Neural cell (in vitro differentiated cells): ENCODE measurements around the gene GRM4. TPM values are rescaled to one million over a fixed set of nuclear protein-coding genes. Genes with fewer than 3 reads are reported as not detected.

Experiments
- H2AFZ ChIP-seq: fragments of 200-600, 300-800 bp; sonication (generic), shearing (Covaris generic); 2 replicates; pipeline ENCODE4 v1.6.0; 2014; ENCODE audit warnings: low read depth, mild to moderate bottlenecking, antibody characterized with exemption, low read length, moderate library complexity
- H3F3A ChIP-seq: fragments of 200-600 bp; shearing (Covaris generic); 2 replicates; pipeline ENCODE4 v1.6.1; 2016; ENCODE audit warnings: mild to moderate bottlenecking, moderate library complexity, mixed read lengths, antibody characterized with exemption, low read length; ENCODE audit not compliant: insufficient read depth, poor library complexity, severe bottlenecking
- H3K27ac ChIP-seq: fragments of 200-600, 300-800 bp; sonication (generic), shearing (Covaris generic); 2 replicates; pipeline ENCODE4 v1.5.1; 2014; ENCODE audit warnings: mild to moderate bottlenecking, low read length, moderate library complexity
- H3K27me3 ChIP-seq: fragments of 300-800, 200-600 bp; sonication (generic), shearing (Covaris generic); 2 replicates; pipeline ENCODE4 v1.6.0; 2014; ENCODE audit warnings: mild to moderate bottlenecking, low read depth, low read length, moderate library complexity; ENCODE audit not compliant: insufficient read depth
- H3K36me3 ChIP-seq: fragments of 300-800, 200-600 bp; sonication (generic), shearing (Covaris generic); 2 replicates; pipeline ENCODE4 v1.5.1; 2014; ENCODE audit warnings: mild to moderate bottlenecking, antibody characterized with exemption, low read length, moderate library complexity; ENCODE audit not compliant: insufficient read depth
- H3K4me2 ChIP-seq: fragments of 300-800, 200-600 bp; sonication (generic), shearing (Covaris generic); 2 replicates; pipeline ENCODE4 v1.6.0; 2014; ENCODE audit warnings: mild to moderate bottlenecking, low read length
- H3K4me3 ChIP-seq: fragments of 300-800, 200-600 bp; sonication (generic), shearing (Covaris generic); 2 replicates; pipeline ENCODE4 v1.5.1; 2014; ENCODE audit warnings: mild to moderate bottlenecking, low read length, moderate library complexity
- H3K79me2 ChIP-seq: fragments of 200-600 bp; shearing (Covaris generic); replicated peaks from 2 replicates; pipeline ENCODE4 v1.6.0; 2014; ENCODE audit warnings: mild to moderate bottlenecking, low read length, moderate library complexity; ENCODE audit not compliant: insufficient read depth
- H3K9ac ChIP-seq: fragments of 300-800, 200-600 bp; sonication (generic), shearing (Covaris generic); 2 replicates; pipeline ENCODE4 v1.6.1; 2016; ENCODE audit warnings: mild to moderate bottlenecking, low read length, mixed read lengths
- H3K9me2 ChIP-seq: fragments of 200-600 bp; shearing (Covaris generic); 2 replicates; pipeline ENCODE4 v1.6.1; 2016; ENCODE audit warnings: mild to moderate bottlenecking, low read length, mixed read lengths; ENCODE audit not compliant: insufficient read depth
- H3K9me3 ChIP-seq: fragments of 200-600, 300-800 bp; sonication (generic), shearing (Covaris generic); 2 replicates; pipeline ENCODE4 v1.6.1; 2016; ENCODE audit warnings: mild to moderate bottlenecking, mixed run types, low read length, moderate library complexity, mixed read lengths
- H4K20me1 ChIP-seq: fragments of 200-600 bp; shearing (Covaris generic); 2 replicates; pipeline ENCODE4 v1.6.1; 2016; ENCODE audit warnings: mild to moderate bottlenecking, mixed run types; ENCODE audit not compliant: insufficient read depth
- EP300 ChIP-seq: fragments of 450-650 bp; conservative IDR thresholded peaks from 2 replicates; pipeline ENCODE4 v1.6.1; 2014; ENCODE audit warnings: antibody characterized with exemption, mild to moderate bottlenecking, moderate library complexity; ENCODE audit not compliant: poor library complexity, severe bottlenecking
- EZH2 ChIP-seq: fragments of 200-600, 300-800 bp; shearing (Covaris generic), sonication (generic); IDR thresholded peaks from 2 replicates; pipeline ENCODE4 v1.6.1; 2014; ENCODE audit warnings: antibody characterized with exemption, low read length, borderline replicate concordance, mild to moderate bottlenecking; ENCODE audit not compliant: insufficient read depth, poor library complexity, severe bottlenecking
- MXI1 ChIP-seq: fragments of 450-650 bp; conservative IDR thresholded peaks from 2 replicates; pipeline ENCODE4 v1.6.1; 2014; ENCODE audit warnings: antibody characterized with exemption, mild to moderate bottlenecking; ENCODE audit not compliant: poor library complexity, severe bottlenecking
- POLR2AphosphoS5 ChIP-seq: IDR thresholded peaks from 2 replicates; pipeline ENCODE4 v1.6.1; 2012
- RAD21 ChIP-seq: fragments of 450-650 bp; conservative IDR thresholded peaks from 2 replicates; pipeline ENCODE4 v1.6.1; 2014; ENCODE audit warnings: antibody characterized with exemption, mild to moderate bottlenecking, moderate library complexity
- SMC3 ChIP-seq: fragments of 450-650 bp; conservative IDR thresholded peaks from 2 replicates; pipeline ENCODE4 v1.6.1; 2014; ENCODE audit warnings: antibody characterized with exemption, mild to moderate bottlenecking, moderate library complexity; ENCODE audit not compliant: poor library complexity
- TAF1 ChIP-seq: IDR thresholded peaks from 2 replicates; pipeline ENCODE4 v1.6.1; 2012; ENCODE audit warnings: low read depth
- polyA plus RNA-seq: library from polyadenylated mRNA; depleted of rRNA; stranded (reverse); fragments of >200 nt; gene quantifications from 2 replicates; pipeline ENCODE4 v1.2.3, GENCODE V29; 2014
- TF ChIP-seq, protein P1 (sequence below): fragments of 450-650 bp; IDR thresholded peaks from 2 replicates; pipeline ENCODE4 v1.5.1; 2014; ENCODE audit warnings: antibody characterized with exemption, mild to moderate bottlenecking, moderate library complexity; ENCODE audit not compliant: poor library complexity, severe bottlenecking
- TF ChIP-seq, protein P2 (sequence below): IDR thresholded peaks from 2 replicates; pipeline ENCODE4 v1.6.1; 2012; ENCODE audit warnings: borderline replicate concordance

GRM4 gene
- polyA plus RNA-seq, 1 donor from 2014 or later: 2.1 TPM

DNA sequence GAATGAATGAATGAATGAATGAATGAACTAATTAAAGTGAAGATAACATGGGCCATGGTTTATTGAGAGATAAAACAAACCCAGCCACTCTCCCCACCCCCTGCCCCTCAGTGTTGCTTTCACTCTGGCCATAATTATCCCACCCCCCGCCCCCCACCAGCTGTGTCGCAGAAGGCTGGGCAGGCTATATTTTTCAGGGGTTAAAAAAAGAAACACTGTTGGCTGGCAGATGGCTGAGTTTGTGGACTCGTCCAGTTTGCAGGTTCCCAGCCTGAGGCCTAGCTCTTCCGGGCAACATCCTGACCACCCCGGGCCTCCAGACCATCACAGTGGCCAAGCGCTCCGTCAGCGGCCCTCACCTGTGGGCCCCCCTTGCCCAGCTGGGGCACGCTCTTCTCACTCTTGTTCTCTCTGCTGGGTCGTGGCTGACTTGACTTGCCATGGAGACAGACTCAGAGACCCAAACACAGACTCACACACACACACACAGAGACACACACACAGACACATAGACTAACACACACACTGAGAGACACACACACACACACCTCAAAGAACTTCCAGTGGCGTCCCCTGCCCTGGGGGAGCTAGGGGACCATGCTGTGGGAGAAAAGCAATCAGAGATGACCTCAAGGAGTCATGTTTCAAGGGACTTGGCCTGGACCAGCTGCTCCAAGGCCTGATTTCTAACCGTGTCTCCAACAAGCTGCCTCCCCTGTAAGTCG lies 2.2 kb upstream of the GRM4 start:
- Histone ChIP-seq H3K27me3 (peaks cover 29% of the 10 kb centered on the region), H3K9ac (no peak overlapping the region), H3K9me2 (no peaks in the 10 kb centered on the region), H3K4me2 (no peak overlapping the region), H4K20me1 (no peaks in the 10 kb centered on the region), H3F3A (no peaks in the 10 kb centered on the region), H3K36me3 (no peaks in the 10 kb centered on the region), H3K79me2 (no peaks in the 10 kb centered on the region), H2AFZ (no peak overlapping the region), H3K9me3 (no peaks in the 10 kb centered on the region), H3K27ac (no peak overlapping the region), H3K4me3 (no peak overlapping the region)
- no peak for TF ChIP-seq SMC3
- TF ChIP-seq RAD21: no peak
- TF ChIP-seq POLR2AphosphoS5: no peak
- TF ChIP-seq, protein P1, sequence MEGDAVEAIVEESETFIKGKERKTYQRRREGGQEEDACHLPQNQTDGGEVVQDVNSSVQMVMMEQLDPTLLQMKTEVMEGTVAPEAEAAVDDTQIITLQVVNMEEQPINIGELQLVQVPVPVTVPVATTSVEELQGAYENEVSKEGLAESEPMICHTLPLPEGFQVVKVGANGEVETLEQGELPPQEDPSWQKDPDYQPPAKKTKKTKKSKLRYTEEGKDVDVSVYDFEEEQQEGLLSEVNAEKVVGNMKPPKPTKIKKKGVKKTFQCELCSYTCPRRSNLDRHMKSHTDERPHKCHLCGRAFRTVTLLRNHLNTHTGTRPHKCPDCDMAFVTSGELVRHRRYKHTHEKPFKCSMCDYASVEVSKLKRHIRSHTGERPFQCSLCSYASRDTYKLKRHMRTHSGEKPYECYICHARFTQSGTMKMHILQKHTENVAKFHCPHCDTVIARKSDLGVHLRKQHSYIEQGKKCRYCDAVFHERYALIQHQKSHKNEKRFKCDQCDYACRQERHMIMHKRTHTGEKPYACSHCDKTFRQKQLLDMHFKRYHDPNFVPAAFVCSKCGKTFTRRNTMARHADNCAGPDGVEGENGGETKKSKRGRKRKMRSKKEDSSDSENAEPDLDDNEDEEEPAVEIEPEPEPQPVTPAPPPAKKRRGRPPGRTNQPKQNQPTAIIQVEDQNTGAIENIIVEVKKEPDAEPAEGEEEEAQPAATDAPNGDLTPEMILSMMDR: no peak
- TF ChIP-seq EZH2: no peak
- TF ChIP-seq MXI1: no peak
- TF ChIP-seq, protein P2, sequence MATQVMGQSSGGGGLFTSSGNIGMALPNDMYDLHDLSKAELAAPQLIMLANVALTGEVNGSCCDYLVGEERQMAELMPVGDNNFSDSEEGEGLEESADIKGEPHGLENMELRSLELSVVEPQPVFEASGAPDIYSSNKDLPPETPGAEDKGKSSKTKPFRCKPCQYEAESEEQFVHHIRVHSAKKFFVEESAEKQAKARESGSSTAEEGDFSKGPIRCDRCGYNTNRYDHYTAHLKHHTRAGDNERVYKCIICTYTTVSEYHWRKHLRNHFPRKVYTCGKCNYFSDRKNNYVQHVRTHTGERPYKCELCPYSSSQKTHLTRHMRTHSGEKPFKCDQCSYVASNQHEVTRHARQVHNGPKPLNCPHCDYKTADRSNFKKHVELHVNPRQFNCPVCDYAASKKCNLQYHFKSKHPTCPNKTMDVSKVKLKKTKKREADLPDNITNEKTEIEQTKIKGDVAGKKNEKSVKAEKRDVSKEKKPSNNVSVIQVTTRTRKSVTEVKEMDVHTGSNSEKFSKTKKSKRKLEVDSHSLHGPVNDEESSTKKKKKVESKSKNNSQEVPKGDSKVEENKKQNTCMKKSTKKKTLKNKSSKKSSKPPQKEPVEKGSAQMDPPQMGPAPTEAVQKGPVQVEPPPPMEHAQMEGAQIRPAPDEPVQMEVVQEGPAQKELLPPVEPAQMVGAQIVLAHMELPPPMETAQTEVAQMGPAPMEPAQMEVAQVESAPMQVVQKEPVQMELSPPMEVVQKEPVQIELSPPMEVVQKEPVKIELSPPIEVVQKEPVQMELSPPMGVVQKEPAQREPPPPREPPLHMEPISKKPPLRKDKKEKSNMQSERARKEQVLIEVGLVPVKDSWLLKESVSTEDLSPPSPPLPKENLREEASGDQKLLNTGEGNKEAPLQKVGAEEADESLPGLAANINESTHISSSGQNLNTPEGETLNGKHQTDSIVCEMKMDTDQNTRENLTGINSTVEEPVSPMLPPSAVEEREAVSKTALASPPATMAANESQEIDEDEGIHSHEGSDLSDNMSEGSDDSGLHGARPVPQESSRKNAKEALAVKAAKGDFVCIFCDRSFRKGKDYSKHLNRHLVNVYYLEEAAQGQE: no peak
- TF ChIP-seq TAF1: no peak
- no peak for TF ChIP-seq EP300

DNA sequence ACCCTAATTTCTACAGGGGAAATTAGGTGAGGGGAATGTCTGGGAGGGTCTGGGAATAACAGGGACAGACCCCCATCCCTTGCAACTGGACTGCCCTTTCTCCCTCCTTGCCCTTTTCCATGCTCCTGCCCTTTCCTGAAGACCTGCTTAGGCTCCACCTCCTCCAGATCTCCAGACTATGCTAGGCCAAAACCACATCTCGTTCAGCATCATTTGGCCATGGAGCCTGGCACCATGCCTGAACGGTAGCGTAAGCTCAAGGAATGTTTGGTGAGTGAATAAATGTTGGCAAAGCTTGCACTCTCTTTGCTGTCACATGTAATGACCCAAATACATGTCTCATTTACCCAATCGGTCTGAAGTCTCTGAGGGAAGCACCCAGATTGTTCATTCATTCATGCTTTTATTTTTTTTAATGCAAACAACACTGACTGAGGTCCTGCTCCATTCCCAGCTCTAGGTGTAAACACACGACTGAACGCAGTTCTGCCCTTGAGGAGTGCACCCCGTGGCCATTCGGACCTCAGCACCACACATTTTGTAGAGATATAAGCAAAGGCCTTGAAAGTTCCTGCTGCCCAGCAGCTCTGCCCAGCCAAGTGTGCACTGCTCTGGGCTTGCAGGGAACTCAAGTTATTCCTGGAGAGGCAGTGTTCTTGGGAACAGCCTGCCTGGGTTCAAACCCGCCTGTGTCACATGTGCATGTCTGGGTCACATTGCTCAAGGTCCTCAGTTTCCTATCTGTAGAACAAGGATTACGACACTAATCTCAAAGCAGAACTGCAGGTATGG lies 1.1 kb upstream of the GRM4 start:
- H3K9me2 ChIP-seq: no peaks in the 10 kb centered on the region
- no peak overlapping the region for H2AFZ ChIP-seq
- H3F3A ChIP-seq: no peaks in the 10 kb centered on the region
- no peak for TF ChIP-seq EZH2
- TF ChIP-seq POLR2AphosphoS5: no peak
- TF ChIP-seq, protein P2: no peak
- TF ChIP-seq RAD21: no peak
- TF ChIP-seq TAF1: no peak
- no peak for TF ChIP-seq MXI1
- TF ChIP-seq, protein P1: no peak
- TF ChIP-seq SMC3: no peak
- no peak for TF ChIP-seq EP300
- no peaks in the 10 kb centered on the region for H3K9me3 ChIP-seq
- no peak overlapping the region for H3K27ac ChIP-seq
- H3K36me3 ChIP-seq: no peaks in the 10 kb centered on the region
- H3K9ac ChIP-seq: no peak overlapping the region
- no peaks in the 10 kb centered on the region for H4K20me1 ChIP-seq
- H3K4me3 ChIP-seq: no peak overlapping the region
- H3K27me3 ChIP-seq: peaks cover 37% of the 10 kb centered on the region
- H3K4me2 ChIP-seq: no peak overlapping the region
- no peaks in the 10 kb centered on the region for H3K79me2 ChIP-seq
